ENCODE measurements around the gene IMPA2.
"Not testable (repeated sequence)": the region's sequence is repeated elsewhere in the genome, so short reads cannot be mapped to it uniquely, and the experiment has no call there.

IMPA2 gene

GRCh38 chr18:12059334-12060181, 78.3 kb downstream of the IMPA2 start:
- ATAC-seq (ENCODE audit: low read depth), result peak; percentile 34
- Mint-ChIP-seq H3K4me3 (peak overlapping the region; percentile 45), H3K9me3 (no peaks in the 10 kb centered on the region), H3K27me3 (no peaks in the 10 kb centered on the region), H3K27ac (no peak overlapping the region), H3K4me1 (peaks cover 2% of the 10 kb centered on the region), H3K36me3 (no peaks in the 10 kb centered on the region)
- no peak for DNase-seq (ENCODE audit: low spot score in 2 of 2)

GRCh38 chr18:12060182-12060870, 79.0 kb downstream of the IMPA2 start:
- ATAC-seq (ENCODE audit: low read depth), result no peak
- peak overlapping the region; percentile 45 for H3K4me3 Mint-ChIP-seq

GRCh38 chr18:12061685-12062084, 80.4 kb downstream of the IMPA2 start:
- ATAC-seq (ENCODE audit: low read depth) (no peak), DNase-seq (ENCODE audit: low spot score in 2 of 2) (no peak)
- no peaks in the 10 kb centered on the region for H3K36me3 Mint-ChIP-seq
- H3K27ac Mint-ChIP-seq, result no peak overlapping the region
- H3K4me1 Mint-ChIP-seq, result peaks cover 4% of the 10 kb centered on the region
- no peak overlapping the region for H3K4me3 Mint-ChIP-seq
- H3K9me3 Mint-ChIP-seq, result no peaks in the 10 kb centered on the region
- no peaks in the 10 kb centered on the region for H3K27me3 Mint-ChIP-seq

More at GRCh38 chr18:12060182-12060870, 79.0 kb downstream of the IMPA2 start:
- Mint-ChIP-seq H3K27me3 (no peaks in the 10 kb centered on the region), H3K36me3 (no peaks in the 10 kb centered on the region), H3K27ac (no peak overlapping the region), H3K9me3 (no peaks in the 10 kb centered on the region), H3K4me1 (peaks cover 2% of the 10 kb centered on the region)
- DNase-seq (ENCODE audit: low spot score in 2 of 2), result no peak

- DNase-seq (ENCODE audit: low spot score in 2 of 2) (no peak), ATAC-seq (ENCODE audit: low read depth) (no peak)
- no peaks in the 10 kb centered on the region for H3K36me3 Mint-ChIP-seq
- peaks cover 4% of the 10 kb centered on the region for H3K4me1 Mint-ChIP-seq
- no peaks in the 10 kb centered on the region for H3K9me3 Mint-ChIP-seq
- H3K27ac Mint-ChIP-seq, result no peak overlapping the region
- no peaks in the 10 kb centered on the region for H3K27me3 Mint-ChIP-seq
- no peak overlapping the region for H3K4me3 Mint-ChIP-seq
Observed at GRCh38 chr18:12062974-12063373, 81.7 kb downstream of the IMPA2 start.

GRCh38 chr18:12064086-12064763, 82.9 kb downstream of the IMPA2 start:
- no peak for DNase-seq (ENCODE audit: low spot score in 2 of 2)
- Mint-ChIP-seq H3K27me3 (peaks cover 2% of the 10 kb centered on the region), H3K4me1 (peaks cover 4% of the 10 kb centered on the region), H3K9me3 (no peaks in the 10 kb centered on the region), H3K4me3 (no peak overlapping the region), H3K27ac (no peak overlapping the region), H3K36me3 (no peaks in the 10 kb centered on the region)
- no peak for ATAC-seq (ENCODE audit: low read depth)

GRCh38 chr18:12065397-12065796, 84.1 kb downstream of the IMPA2 start:
- Mint-ChIP-seq H3K27me3 (peaks cover 2% of the 10 kb centered on the region), H3K4me1 (peaks cover 2% of the 10 kb centered on the region), H3K27ac (no peak overlapping the region), H3K36me3 (no peaks in the 10 kb centered on the region), H3K9me3 (no peaks in the 10 kb centered on the region), H3K4me3 (no peak overlapping the region)
- no peak for DNase-seq (ENCODE audit: low spot score in 2 of 2)
- no peak for ATAC-seq (ENCODE audit: low read depth)

- no peaks in the 10 kb centered on the region for H3K9me3 Mint-ChIP-seq
- no peak for DNase-seq (ENCODE audit: low spot score in 2 of 2)
- no peaks in the 10 kb centered on the region for H3K36me3 Mint-ChIP-seq
- H3K27me3 Mint-ChIP-seq, result peaks cover 2% of the 10 kb centered on the region
- no peak overlapping the region for H3K4me3 Mint-ChIP-seq
- H3K4me1 Mint-ChIP-seq, result peaks cover 2% of the 10 kb centered on the region
- no peak overlapping the region for H3K27ac Mint-ChIP-seq
- ATAC-seq (ENCODE audit: low read depth), result no peak
Observed at GRCh38 chr18:12066910-12067511, 85.7 kb downstream of the IMPA2 start.

- H3K36me3 Mint-ChIP-seq, result no peaks in the 10 kb centered on the region
- no peaks in the 10 kb centered on the region for H3K9me3 Mint-ChIP-seq
- H3K27me3 Mint-ChIP-seq, result peaks cover 2% of the 10 kb centered on the region
- H3K4me3 Mint-ChIP-seq, result no peak overlapping the region
- H3K4me1 Mint-ChIP-seq, result peaks cover 2% of the 10 kb centered on the region
- ATAC-seq (ENCODE audit: low read depth) (no peak), DNase-seq (ENCODE audit: low spot score in 2 of 2) (no peak)
- H3K27ac Mint-ChIP-seq, result no peak overlapping the region
Observed at GRCh38 chr18:12067671-12068070, 86.4 kb downstream of the IMPA2 start.

GRCh38 chr18:12068316-12068949, 87.1 kb downstream of the IMPA2 start:
- not testable (repeated sequence) for H3K27me3 Mint-ChIP-seq; H3K9me3 Mint-ChIP-seq; H3K27ac Mint-ChIP-seq; H3K36me3 Mint-ChIP-seq; H3K4me3 Mint-ChIP-seq; H3K4me1 Mint-ChIP-seq; DNase-seq (ENCODE audit: low spot score in 2 of 2)
- ATAC-seq (ENCODE audit: low read depth), result peak; percentile 59

GRCh38 chr18:12068950-12069320, 87.6 kb downstream of the IMPA2 start:
- H3K4me1 Mint-ChIP-seq, result peaks cover 2% of the 10 kb centered on the region
- peaks cover 2% of the 10 kb centered on the region for H3K27me3 Mint-ChIP-seq
- no peaks in the 10 kb centered on the region for H3K36me3 Mint-ChIP-seq
- no peak for DNase-seq (ENCODE audit: low spot score in 2 of 2)
- no peak overlapping the region for H3K27ac Mint-ChIP-seq
- no peak for ATAC-seq (ENCODE audit: low read depth)
- H3K4me3 Mint-ChIP-seq, result no peak overlapping the region
- H3K9me3 Mint-ChIP-seq, result no peaks in the 10 kb centered on the region

GRCh38 chr18:12071066-12071465, 89.8 kb downstream of the IMPA2 start:
- not testable (repeated sequence) for H3K4me3 Mint-ChIP-seq; H3K4me1 Mint-ChIP-seq; ATAC-seq (ENCODE audit: low read depth); H3K9me3 Mint-ChIP-seq; DNase-seq (ENCODE audit: low spot score in 2 of 2); H3K36me3 Mint-ChIP-seq; H3K27me3 Mint-ChIP-seq; H3K27ac Mint-ChIP-seq

GRCh38 chr18:12072996-12073395, 91.7 kb downstream of the IMPA2 start:
- no peaks in the 10 kb centered on the region for H3K4me1 Mint-ChIP-seq
- no peaks in the 10 kb centered on the region for H3K9me3 Mint-ChIP-seq
- no peak overlapping the region for H3K27ac Mint-ChIP-seq
- no peak overlapping the region for H3K4me3 Mint-ChIP-seq
- ATAC-seq (ENCODE audit: low read depth) (no peak), DNase-seq (ENCODE audit: low spot score in 2 of 2) (no peak)
- H3K27me3 Mint-ChIP-seq, result peaks cover 2% of the 10 kb centered on the region
- no peaks in the 10 kb centered on the region for H3K36me3 Mint-ChIP-seq

GRCh38 chr18:12074736-12075135, 93.4 kb downstream of the IMPA2 start:
- Mint-ChIP-seq H3K36me3 (no peaks in the 10 kb centered on the region), H3K4me1 (no peaks in the 10 kb centered on the region), H3K27me3 (no peaks in the 10 kb centered on the region), H3K9me3 (no peaks in the 10 kb centered on the region), H3K4me3 (no peak overlapping the region), H3K27ac (no peak overlapping the region)
- ATAC-seq (ENCODE audit: low read depth) (no peak), DNase-seq (ENCODE audit: low spot score in 2 of 2) (no peak)
